ENCODE measurements around the gene STX10.

DNA sequence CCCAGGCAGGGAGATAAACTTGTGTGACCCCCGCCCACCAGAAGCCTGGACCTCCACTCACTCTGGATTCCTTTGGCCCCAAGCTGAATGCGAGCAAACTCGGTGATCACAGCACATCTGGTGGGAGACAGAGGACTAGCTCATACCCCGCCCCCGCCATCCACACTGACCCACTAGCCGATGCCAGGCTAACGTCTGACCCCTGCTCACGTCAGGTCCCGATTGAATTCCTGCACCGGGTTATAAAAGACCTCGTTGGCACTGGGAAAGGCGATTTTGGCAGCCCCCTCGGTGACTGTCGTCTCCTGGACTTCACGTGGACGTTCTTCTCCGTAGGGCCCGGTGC lies 34.3 kb downstream of the STX10 start:
- TF ChIP-seq EP300 (IDR thresholded peaks at IDR 0.05): no peak
- TF ChIP-seq, protein P1, sequence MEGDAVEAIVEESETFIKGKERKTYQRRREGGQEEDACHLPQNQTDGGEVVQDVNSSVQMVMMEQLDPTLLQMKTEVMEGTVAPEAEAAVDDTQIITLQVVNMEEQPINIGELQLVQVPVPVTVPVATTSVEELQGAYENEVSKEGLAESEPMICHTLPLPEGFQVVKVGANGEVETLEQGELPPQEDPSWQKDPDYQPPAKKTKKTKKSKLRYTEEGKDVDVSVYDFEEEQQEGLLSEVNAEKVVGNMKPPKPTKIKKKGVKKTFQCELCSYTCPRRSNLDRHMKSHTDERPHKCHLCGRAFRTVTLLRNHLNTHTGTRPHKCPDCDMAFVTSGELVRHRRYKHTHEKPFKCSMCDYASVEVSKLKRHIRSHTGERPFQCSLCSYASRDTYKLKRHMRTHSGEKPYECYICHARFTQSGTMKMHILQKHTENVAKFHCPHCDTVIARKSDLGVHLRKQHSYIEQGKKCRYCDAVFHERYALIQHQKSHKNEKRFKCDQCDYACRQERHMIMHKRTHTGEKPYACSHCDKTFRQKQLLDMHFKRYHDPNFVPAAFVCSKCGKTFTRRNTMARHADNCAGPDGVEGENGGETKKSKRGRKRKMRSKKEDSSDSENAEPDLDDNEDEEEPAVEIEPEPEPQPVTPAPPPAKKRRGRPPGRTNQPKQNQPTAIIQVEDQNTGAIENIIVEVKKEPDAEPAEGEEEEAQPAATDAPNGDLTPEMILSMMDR (IDR thresholded peaks at IDR 0.05): no peak
